Activated CD4-positive, alpha-beta T cell treated with anti-CD3 and anti-CD28 coated beads for 24 hours (primary cell): ENCODE measurements around the gene DYNC1LI2.
"Not testable (repeated sequence)": the region's sequence is repeated elsewhere in the genome, so short reads cannot be mapped to it uniquely, and the experiment has no call there.

Experiments
- DNase-seq, 2 donors: peaks; one replicate each; pipeline ENCODE4 v3.0.0-alpha.2; 2020; ENCODE audit warnings: low read depth in 2 of 2

DYNC1LI2 gene

GRCh38 chr16:66696669-66697630 is 54.5 kb downstream of the DYNC1LI2 start, which contains the start of gene CMTM4:
Gene CMTM4 (minus strand): TSS chr16:66696743. CDS start chr16:66696525, 218 bp downstream.
- DNase-seq, result peak; percentile 64

DNA sequence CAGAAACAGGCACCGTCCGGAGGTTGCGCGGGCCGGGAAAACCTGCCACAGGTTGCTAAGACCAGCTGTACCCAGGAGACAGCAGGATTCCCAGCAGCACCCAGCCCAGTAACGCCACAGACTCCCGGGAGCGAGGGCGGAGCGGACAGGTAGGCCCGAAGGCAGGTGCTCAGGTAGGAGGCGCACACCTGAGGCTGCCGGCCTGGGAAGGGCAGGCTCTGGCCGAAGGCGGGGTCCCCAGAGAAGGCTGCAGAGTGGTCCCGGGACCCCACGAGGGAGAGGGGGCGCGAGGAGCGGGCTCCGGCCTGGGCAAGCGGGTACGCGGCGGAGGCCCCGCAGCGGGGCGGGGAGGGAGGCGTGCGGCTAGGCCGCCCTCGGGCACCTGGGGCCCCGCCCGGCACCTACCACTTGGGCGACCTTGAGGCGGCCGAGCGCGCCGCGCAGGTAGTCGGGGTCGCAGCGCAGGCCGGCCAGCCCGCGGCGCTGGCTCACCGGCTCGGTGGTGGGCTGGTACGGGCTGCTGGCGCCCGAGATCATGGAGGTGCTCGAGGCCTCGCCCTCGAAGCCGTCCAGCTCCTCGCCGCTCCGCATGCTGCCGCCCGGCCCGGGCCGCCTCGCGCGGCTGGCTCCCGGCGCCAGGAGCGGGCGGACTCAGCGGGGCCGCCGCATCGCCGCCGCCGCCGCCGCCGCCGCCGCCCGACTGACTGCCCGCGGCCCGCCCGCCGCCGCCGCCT is 55.3 kb downstream of the DYNC1LI2 start:
- DNase-seq, result peak in 1 of 2 donors; percentile 10

DNA sequence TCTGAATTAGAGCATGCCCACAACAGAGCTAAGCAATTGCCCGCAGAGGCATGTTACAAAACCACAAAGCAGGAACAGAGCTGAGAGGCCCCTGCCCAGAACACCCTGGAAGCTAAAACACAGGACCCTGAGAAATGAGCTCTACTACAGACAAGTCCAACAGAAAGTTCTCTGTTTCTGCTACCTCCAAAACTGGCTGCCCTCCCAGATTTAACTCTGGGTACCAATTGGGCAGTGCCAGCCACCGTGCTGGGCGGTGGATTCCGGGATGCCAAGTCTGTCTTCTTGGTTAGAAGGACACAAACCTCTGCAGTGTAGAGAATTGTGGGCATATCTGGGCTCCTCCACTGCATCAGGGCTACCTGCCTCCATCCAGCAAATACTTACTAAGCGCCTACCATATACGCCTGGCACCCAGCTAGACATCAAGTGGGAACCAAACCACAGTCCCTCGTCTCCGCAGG is 55.9 kb downstream of the DYNC1LI2 start:
- no peak for DNase-seq

DNA sequence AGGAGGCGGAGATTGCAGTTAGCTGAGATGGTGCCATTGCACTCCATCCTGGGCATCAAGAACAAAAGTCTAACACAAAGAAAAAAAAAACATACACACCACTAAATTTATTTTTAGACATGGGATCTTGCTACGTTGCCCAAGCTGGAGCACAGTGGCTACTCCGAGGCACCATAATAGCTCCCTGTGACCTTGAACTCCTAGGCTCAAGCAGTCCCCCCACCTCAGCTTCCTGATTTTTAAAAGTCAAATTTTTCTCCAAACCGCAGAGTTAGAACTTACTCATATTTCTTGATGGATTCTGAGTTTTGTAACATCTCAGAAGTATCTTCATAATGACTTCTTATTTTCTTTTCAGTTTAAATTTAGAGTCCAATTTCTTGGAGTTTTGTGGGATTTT is 58.3 kb downstream of the DYNC1LI2 start:
- DNase-seq, result no peak

GRCh38 chr16:66692341-66692740 is 59.1 kb downstream of the DYNC1LI2 start:
- no peak for DNase-seq

DNA sequence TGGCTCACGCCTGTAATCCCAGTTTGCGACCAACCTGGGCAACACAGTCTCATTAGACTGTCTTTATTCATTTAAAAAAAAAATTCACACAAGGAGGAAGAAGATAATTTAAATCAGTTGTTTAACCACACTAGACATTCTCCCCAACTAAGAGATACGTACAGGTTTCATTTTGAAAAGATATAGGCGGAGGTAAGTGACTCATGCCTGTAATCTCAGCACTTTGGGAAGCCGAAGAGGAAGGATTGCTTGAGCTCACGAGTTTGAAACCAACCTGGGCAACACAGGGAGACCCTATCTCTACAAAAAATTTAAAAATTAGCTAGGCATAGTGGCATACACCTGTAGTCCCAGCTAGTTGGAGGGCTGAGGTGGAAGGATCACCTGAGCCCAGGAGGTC is 60.2 kb downstream of the DYNC1LI2 start:
- no peak for DNase-seq

DNA sequence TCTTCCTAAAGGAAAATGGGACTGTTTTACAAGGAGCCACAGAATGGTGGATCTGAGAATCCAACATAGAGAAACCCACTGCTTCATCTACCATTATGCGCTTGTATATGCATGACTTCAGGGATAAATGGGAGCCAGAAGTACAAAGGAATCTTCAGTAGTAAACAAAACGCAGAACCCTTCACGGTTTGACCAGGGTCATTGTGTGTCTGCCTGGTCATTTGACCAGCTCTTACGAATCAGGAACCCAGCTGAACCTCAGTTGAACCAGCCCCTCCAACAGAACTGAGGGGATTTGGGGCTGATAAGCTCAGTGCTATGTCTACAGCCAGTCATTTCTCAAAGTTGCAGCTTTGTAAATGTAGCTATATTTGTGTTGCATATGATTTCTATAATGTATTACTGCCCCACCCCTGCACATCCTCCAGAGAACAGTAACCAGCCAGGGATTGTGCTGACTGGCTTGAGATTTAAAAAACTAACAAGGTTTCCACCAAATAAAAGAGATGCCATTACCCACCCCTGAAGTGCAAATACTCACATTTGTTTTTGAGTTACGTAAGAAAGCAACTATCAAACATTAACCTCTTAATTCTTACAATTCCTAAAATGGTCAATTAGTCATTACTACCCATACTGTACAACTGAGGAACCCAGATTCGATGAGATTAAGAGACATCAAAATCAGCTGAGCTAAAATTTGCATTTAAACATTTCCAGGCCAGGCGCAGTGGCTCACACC is 61.1 kb downstream of the DYNC1LI2 start:
- no peak for DNase-seq

GRCh38 chr16:66689282-66689681 is 62.1 kb downstream of the DYNC1LI2 start:
- DNase-seq, result no peak

GRCh38 chr16:66687906-66688625 is 63.3 kb downstream of the DYNC1LI2 start:
- no peak for DNase-seq

DNA sequence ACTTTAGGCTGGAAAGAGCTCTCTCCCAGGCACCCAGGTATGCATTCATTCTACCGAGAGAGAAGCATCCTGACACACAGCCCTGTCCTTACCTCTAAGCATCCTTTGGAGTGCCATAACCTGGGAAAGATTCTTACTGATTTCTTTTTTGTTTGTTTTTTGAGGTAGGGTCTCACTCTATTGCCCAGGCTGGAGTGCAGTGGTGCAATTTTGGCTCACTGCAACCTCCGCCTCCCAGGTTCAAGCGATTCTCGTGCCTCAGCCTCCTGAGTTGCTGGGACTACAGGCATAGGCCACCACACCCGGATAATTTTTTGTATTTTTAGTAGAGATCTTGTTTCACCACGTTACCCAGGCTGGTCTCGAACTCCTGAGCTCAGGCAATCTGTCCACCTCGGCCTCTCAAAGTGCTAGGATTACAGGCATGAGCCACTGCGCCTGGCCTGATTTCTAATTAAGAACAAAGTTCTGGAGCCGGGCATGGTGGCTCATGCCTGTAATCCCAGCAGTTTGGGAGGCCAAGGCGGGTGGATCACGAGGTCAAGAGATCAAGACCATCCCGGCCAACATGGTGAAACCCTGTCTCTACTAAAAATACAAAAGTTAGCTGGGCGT is 65.8 kb downstream of the DYNC1LI2 start:
- DNase-seq, result not testable (repeated sequence)

GRCh38 chr16:66682271-66682670 is 69.1 kb downstream of the DYNC1LI2 start:
- no peak for DNase-seq

- DNase-seq, result no peak
Observed at GRCh38 chr16:66681676-66682075, 69.7 kb downstream of the DYNC1LI2 start.

DNA sequence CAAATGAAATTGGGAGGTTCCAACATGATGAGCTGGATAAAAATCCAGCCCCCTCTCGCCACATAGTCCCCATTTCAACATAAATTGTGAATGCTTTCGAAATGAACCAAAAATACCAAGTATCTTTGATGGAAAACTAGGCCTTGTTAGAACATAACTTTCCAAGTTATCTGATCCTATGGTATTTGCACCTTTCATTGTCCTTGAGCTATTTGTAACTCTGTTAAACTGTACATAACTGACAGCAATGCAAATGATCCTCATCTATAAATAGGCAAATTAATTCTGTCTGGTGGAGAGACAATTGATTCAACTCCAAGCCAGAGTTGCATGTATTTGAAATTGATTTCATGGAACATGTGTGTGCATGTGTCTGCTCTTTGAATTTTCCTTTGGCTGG is 73.1 kb downstream of the DYNC1LI2 start:
- DNase-seq, result no peak

- DNase-seq, result no peak
Observed at GRCh38 chr16:66677836-66678235, 73.6 kb downstream of the DYNC1LI2 start.

GRCh38 chr16:66677179-66677578 is 74.2 kb downstream of the DYNC1LI2 start:
- no peak for DNase-seq

DNA sequence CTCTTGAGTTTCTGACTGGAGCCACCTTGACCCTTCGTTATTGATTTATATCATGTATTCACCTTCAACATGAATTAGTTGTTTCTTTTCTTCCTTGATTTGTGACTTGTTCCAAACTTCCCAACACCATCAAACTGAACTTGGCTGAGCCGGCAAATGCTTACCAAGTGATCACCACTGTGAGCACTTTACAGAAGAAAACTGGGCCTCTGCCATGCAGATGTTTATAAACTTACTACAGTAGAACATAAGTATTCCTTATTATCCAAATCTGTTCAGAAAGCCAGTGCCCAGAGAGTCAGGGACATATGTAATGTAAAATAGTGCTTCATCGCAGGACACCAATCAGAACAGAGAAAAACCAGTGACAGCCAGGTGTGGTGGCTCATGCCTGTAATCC is 74.8 kb downstream of the DYNC1LI2 start:
- DNase-seq, result no peak

GRCh38 chr16:66673691-66674090 is 77.7 kb downstream of the DYNC1LI2 start:
- no peak for DNase-seq
